ENCODE measurements around the gene FOXJ1. TPM values are rescaled to one million over a fixed set of nuclear protein-coding genes. Genes with fewer than 3 reads are reported as not detected.

FOXJ1 gene
- total RNA-seq, 2 donors from 2014 or later, result 0.33 to 3.4 TPM

DNA sequence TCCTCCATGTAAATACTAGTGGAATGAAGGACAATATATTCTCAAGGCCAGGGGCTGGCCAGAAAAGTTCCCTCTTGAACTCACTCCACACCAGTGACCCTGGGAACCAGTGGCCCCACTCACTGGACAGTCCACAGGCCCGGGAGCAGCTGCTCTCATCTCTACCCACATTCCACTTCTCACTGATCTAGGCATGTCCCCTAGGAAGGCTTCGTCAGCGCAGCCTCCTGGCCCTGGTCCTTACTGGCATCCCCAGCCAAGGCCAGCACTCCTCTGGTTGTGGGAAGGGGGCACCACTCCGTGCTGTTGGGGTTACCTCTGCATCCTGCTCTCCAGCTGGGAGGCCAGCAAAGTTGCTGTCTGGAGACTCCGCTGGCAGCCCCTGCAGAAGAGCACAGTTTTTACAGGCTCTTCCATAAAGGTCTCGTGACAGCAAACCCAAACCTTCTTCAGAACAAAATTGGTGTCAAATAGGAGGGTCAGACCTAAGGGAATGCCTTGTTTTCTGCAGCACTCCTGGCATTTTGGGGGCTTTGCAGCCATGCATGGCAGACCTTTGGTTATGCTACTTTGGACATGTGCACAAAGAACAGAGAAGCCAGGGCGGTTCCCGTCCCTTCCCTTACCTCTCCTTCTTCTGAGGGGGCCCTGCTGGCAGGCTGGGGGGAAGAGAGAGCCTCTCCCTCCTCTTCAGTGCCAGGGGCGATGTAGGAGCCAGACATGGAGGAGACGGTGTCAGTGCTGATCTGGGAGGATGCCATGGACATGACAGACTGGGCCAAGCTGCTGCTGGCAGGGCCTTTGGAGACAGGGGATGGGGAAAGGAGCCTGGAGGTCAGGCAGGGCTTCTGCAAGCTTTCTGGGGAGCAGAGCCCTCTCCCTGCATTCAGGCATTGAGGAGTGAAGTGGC, 14.1 kb upstream of the FOXJ1 start:
- Histone ChIP-seq H3K9me3 (no peaks in the 10 kb centered on the region), H3K27me3 (no peaks in the 10 kb centered on the region), H3K36me3 (replicated peaks in 1 of 2; ENCODE audit: insufficient read depth in 1 of 2, low read depth in 2 of 2) (no peaks in the 10 kb centered on the region), H3K4me3 (no peak overlapping the region), H3K27ac (no peak overlapping the region), H3K4me1 (no peaks in the 10 kb centered on the region)
- TF ChIP-seq POLR2A (IDR thresholded peaks at IDR 0.05), result no peak
- TF ChIP-seq, protein P1, sequence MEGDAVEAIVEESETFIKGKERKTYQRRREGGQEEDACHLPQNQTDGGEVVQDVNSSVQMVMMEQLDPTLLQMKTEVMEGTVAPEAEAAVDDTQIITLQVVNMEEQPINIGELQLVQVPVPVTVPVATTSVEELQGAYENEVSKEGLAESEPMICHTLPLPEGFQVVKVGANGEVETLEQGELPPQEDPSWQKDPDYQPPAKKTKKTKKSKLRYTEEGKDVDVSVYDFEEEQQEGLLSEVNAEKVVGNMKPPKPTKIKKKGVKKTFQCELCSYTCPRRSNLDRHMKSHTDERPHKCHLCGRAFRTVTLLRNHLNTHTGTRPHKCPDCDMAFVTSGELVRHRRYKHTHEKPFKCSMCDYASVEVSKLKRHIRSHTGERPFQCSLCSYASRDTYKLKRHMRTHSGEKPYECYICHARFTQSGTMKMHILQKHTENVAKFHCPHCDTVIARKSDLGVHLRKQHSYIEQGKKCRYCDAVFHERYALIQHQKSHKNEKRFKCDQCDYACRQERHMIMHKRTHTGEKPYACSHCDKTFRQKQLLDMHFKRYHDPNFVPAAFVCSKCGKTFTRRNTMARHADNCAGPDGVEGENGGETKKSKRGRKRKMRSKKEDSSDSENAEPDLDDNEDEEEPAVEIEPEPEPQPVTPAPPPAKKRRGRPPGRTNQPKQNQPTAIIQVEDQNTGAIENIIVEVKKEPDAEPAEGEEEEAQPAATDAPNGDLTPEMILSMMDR (IDR thresholded peaks at IDR 0.05), result no peak
- ATAC-seq (no peak), DNase-seq (no peak)
- intact Hi-C loops (cut with DNase I), result no loop called here
- 79% methylated on average over 9 to 10 of the region's 10 CpGs for WGBS, 2 donors

- TF ChIP-seq, protein P1 (IDR thresholded peaks at IDR 0.05), result no peak
- TF ChIP-seq POLR2A (IDR thresholded peaks at IDR 0.05), result no peak
- WGBS, 2 donors, result 76 to 79% methylated on average over 3 of the region's 3 CpGs
- H3K4me3 ChIP-seq, result no peak overlapping the region
- no peak overlapping the region for H3K27ac ChIP-seq
- no peak for DNase-seq
- no peaks in the 10 kb centered on the region for H3K27me3 ChIP-seq
- no peaks in the 10 kb centered on the region for H3K9me3 ChIP-seq
- no peaks in the 10 kb centered on the region for H3K4me1 ChIP-seq
- no peaks in the 10 kb centered on the region for H3K36me3 ChIP-seq (replicated peaks in 1 of 2; ENCODE audit: insufficient read depth in 1 of 2, low read depth in 2 of 2)
- no peak for ATAC-seq
- intact Hi-C loops (cut with DNase I), result no loop called here
These were observed 13.2 kb upstream of the FOXJ1 start for GRCh38 chr17:76154292-76154691.

- intact Hi-C loops (cut with DNase I), result no loop called here
- no peaks in the 10 kb centered on the region for H3K9me3 ChIP-seq
- ATAC-seq, result no peak
- H3K4me3 ChIP-seq, result no peak overlapping the region
- H3K27ac ChIP-seq, result no peak overlapping the region
- H3K4me1 ChIP-seq, result no peaks in the 10 kb centered on the region
- DNase-seq, result no peak
- TF ChIP-seq, protein P1 (IDR thresholded peaks at IDR 0.05), result peak in 2 of 7 experiments; percentile 12 to 13
- TF ChIP-seq POLR2A (IDR thresholded peaks at IDR 0.05), result no peak
- no peaks in the 10 kb centered on the region for H3K36me3 ChIP-seq (replicated peaks in 1 of 2; ENCODE audit: insufficient read depth in 1 of 2, low read depth in 2 of 2)
- WGBS, 2 donors, result 55 to 67% methylated on average over 5 of the region's 5 CpGs
- no peaks in the 10 kb centered on the region for H3K27me3 ChIP-seq
These were observed 12.6 kb upstream of the FOXJ1 start for GRCh38 chr17:76153640-76154039.

DNA sequence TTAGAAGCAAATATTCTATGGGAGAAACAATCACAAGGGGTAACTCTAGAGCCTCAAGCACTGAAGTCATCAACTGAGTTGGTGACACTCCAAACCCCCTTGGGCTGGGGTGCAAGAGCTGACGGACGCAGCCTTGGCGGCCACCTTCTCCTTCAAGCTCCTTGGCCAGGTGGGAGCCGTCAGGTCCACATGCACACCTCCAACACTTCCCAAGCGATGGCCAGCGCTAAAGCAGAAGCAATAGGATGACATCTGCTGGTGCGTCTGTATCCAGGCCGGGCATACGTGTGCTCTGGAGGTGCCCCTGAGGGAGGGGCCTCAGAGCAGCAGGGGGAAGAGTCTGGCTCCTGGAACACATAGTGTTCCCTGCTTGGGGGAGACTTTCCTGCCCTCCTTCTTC, 12.2 kb upstream of the FOXJ1 start:
- WGBS, 2 donors, result 85 to 95% methylated on average over 9 of the region's 9 CpGs
- H3K36me3 ChIP-seq (replicated peaks in 1 of 2; ENCODE audit: insufficient read depth in 1 of 2, low read depth in 2 of 2), result no peaks in the 10 kb centered on the region
- no peaks in the 10 kb centered on the region for H3K9me3 ChIP-seq
- H3K27ac ChIP-seq, result no peak overlapping the region
- DNase-seq (no peak), ATAC-seq (no peak)
- no peaks in the 10 kb centered on the region for H3K27me3 ChIP-seq
- intact Hi-C loops (cut with DNase I), result no loop called here
- TF ChIP-seq POLR2A (IDR thresholded peaks at IDR 0.05), result no peak
- no peaks in the 10 kb centered on the region for H3K4me1 ChIP-seq
- H3K4me3 ChIP-seq, result no peak overlapping the region

DNA sequence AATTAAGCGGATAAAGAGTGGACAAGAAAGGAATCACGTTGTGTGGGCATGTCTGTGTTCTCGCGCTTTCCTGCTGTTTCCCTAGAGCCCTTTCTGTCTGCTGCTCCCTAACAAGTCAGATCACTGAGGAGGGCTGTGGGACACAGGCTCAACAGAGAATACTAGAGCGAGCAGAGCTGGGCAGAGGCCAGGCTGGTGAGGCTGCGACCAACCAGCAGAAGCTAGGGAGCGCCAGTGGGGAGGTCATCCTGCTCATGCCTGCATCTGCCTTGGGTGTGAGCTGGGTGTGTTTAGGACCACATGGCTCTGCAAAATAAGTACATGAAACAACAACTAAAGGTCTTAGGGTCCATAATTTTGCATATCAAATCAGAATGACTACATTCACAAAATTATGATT, 11.5 kb upstream of the FOXJ1 start:
- Histone ChIP-seq H3K27ac (no peak overlapping the region), H3K9me3 (no peaks in the 10 kb centered on the region), H3K36me3 (replicated peaks in 1 of 2; ENCODE audit: insufficient read depth in 1 of 2, low read depth in 2 of 2) (no peaks in the 10 kb centered on the region), H3K4me3 (no peak overlapping the region), H3K27me3 (no peaks in the 10 kb centered on the region), H3K4me1 (no peaks in the 10 kb centered on the region)
- intact Hi-C loops (cut with DNase I), result no loop called here
- DNase-seq (no peak), ATAC-seq (no peak)
- WGBS, 2 donors, result 78 to 86% methylated on average over 7 of the region's 7 CpGs
- TF ChIP-seq POLR2A (IDR thresholded peaks at IDR 0.05), result no peak
- TF ChIP-seq, protein P1 (IDR thresholded peaks at IDR 0.05), result no peak

Measured in body of pancreas (tissue), 4 donors.